KMS-11 (cell line): ENCODE measurements around the gene DNAAF1.

Source experiments
- H2AFZ ChIP-seq: fragments of 200-600 bp; sonication (generic); 2 replicates; pipeline ENCODE4 v1.6.1; 2016; ENCODE audit warnings: antibody characterized with exemption, mixed run types, low read depth
- H3K27ac ChIP-seq: fragments of 200-600 bp; sonication (generic); 2 replicates; pipeline ENCODE4 v1.6.1; 2016; ENCODE audit warnings: mild to moderate bottlenecking, mixed run types
- H3K27me3 ChIP-seq: fragments of 200-600 bp; sonication (generic); 2 replicates; pipeline ENCODE4 v1.6.1; 2017; ENCODE audit warnings: mild to moderate bottlenecking, low read depth, mixed run types, moderate library complexity; ENCODE audit not compliant: insufficient read depth
- H3K36me3 ChIP-seq: fragments of 200-600 bp; sonication (generic); 2 replicates; pipeline ENCODE4 v1.6.1; 2017; ENCODE audit warnings: mild to moderate bottlenecking, mixed run types; ENCODE audit not compliant: insufficient read depth
- H3K4me1 ChIP-seq: fragments of 200-600 bp; sonication (generic); 2 replicates; pipeline ENCODE4 v1.6.1; 2016; ENCODE audit warnings: mild to moderate bottlenecking, low read depth, mixed run types; ENCODE audit not compliant: poor library complexity, severe bottlenecking
- H3K4me2 ChIP-seq: fragments of 200-600 bp; sonication (generic); 2 replicates; pipeline ENCODE4 v1.7.0; 2016; ENCODE audit warnings: mild to moderate bottlenecking, mixed run types
- H3K4me3 ChIP-seq: fragments of 200-600 bp; sonication (generic); IDR thresholded peaks from 2 replicates; pipeline ENCODE4 v1.6.1; 2017; ENCODE audit warnings: low read depth, low read length, mixed read lengths; ENCODE audit not compliant: insufficient read depth
- H3K79me2 ChIP-seq: fragments of 200-600 bp; sonication (generic); 2 replicates; pipeline ENCODE4 v1.6.1; 2016; ENCODE audit warnings: low read depth, mixed run types; ENCODE audit not compliant: insufficient read depth
- H3K9ac ChIP-seq: fragments of 200-600 bp; sonication (generic); 2 replicates; pipeline ENCODE4 v1.6.1; 2016; ENCODE audit warnings: mild to moderate bottlenecking, mixed run types
- H4K20me1 ChIP-seq: fragments of 200-600 bp; sonication (generic); 2 replicates; pipeline ENCODE4 v1.6.1; 2016; ENCODE audit warnings: mild to moderate bottlenecking, mixed run types; ENCODE audit not compliant: insufficient read depth
- TF ChIP-seq, protein P1 (sequence below): fragments of 200-600 bp; sonication (generic); conservative IDR thresholded peaks from 2 replicates; pipeline ENCODE4 v1.6.1; 2017; ENCODE audit warnings: low read depth, mild to moderate bottlenecking, antibody characterized with exemption, low read length, moderate library complexity, mixed read lengths

Gene DNAAF1

DNA sequence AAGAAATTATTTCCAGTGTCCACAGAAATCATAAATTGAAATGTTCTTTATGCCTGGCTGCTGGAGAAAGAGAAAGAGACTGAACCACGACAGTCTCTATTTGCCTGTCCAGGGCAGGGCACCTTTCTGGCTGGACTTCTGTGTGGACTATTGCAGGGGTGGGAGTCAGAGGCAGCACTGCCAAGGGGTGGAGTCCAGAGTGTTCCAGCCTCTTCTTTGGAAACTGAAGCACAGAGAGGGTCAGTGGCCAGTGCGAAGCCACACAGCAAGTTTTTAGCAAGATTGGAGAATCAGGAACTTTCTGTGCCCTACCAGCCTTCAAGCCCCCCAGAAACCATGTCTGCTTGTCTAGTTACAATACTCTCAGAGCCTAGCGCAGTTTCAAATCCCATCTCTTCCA, 79.4 kb downstream of the DNAAF1 start:
- Histone ChIP-seq H3K27ac (no peak overlapping the region), H4K20me1 (no peaks in the 10 kb centered on the region), H2AFZ (no peak overlapping the region), H3K4me3 (no peak overlapping the region), H3K4me1 (no peaks in the 10 kb centered on the region), H3K79me2 (no peaks in the 10 kb centered on the region), H3K4me2 (no peak overlapping the region), H3K36me3 (no peaks in the 10 kb centered on the region), H3K27me3 (peaks cover 40% of the 10 kb centered on the region), H3K9ac (no peak overlapping the region)
- TF ChIP-seq, protein P1, sequence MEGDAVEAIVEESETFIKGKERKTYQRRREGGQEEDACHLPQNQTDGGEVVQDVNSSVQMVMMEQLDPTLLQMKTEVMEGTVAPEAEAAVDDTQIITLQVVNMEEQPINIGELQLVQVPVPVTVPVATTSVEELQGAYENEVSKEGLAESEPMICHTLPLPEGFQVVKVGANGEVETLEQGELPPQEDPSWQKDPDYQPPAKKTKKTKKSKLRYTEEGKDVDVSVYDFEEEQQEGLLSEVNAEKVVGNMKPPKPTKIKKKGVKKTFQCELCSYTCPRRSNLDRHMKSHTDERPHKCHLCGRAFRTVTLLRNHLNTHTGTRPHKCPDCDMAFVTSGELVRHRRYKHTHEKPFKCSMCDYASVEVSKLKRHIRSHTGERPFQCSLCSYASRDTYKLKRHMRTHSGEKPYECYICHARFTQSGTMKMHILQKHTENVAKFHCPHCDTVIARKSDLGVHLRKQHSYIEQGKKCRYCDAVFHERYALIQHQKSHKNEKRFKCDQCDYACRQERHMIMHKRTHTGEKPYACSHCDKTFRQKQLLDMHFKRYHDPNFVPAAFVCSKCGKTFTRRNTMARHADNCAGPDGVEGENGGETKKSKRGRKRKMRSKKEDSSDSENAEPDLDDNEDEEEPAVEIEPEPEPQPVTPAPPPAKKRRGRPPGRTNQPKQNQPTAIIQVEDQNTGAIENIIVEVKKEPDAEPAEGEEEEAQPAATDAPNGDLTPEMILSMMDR, result no peak

DNA sequence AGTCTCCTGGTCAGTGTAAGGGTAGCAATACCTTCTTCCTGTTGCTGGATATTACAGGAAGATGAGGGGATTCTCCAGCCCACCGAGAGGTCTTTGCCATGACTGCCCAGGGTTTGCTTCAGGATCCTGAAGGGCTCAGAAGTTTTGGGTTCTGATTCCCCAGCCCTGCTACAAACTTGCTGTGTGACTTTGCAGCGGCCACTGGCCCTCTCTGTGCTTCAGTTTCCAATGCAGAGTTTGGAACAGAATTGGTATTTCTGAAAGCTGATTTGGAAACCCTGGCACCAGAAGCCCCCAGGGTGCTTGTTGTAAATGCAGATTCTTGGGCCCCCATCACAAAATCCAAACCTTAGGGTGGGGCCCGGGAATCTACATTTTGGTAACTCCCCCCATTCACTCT, 80.0 kb downstream of the DNAAF1 start:
- no peak overlapping the region for H3K4me3 ChIP-seq
- TF ChIP-seq, protein P1, result no peak
- no peak overlapping the region for H3K9ac ChIP-seq
- H3K79me2 ChIP-seq, result no peaks in the 10 kb centered on the region
- H3K36me3 ChIP-seq, result no peaks in the 10 kb centered on the region
- peaks cover 40% of the 10 kb centered on the region for H3K27me3 ChIP-seq
- no peak overlapping the region for H2AFZ ChIP-seq
- H3K4me1 ChIP-seq, result no peaks in the 10 kb centered on the region
- no peak overlapping the region for H3K27ac ChIP-seq
- H3K4me2 ChIP-seq, result no peak overlapping the region
- H4K20me1 ChIP-seq, result no peaks in the 10 kb centered on the region

DNA sequence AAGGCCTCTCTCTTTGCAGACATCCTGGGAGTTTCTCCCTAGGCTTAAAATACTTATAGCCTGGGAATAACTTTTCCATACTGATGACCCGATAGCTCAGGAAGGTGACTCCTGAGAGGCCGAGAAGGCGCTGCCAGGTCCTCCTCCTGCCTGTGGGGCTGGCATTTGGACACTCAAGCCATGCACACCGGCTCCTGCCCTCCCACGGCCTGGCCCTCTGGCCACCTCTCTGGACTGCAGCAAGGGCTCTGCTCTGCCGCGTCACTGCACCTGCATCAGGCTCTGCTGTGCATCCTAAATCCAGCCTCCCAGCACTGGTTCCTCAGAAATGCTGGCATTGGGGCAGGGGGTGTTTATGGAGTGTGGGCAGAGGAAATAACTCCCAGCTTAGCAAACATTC, 80.5 kb downstream of the DNAAF1 start:
- H3K4me1 ChIP-seq, result no peaks in the 10 kb centered on the region
- no peak overlapping the region for H3K4me2 ChIP-seq
- H4K20me1 ChIP-seq, result no peaks in the 10 kb centered on the region
- no peaks in the 10 kb centered on the region for H3K79me2 ChIP-seq
- H3K27ac ChIP-seq, result no peak overlapping the region
- TF ChIP-seq, protein P1, result no peak
- H3K36me3 ChIP-seq, result no peaks in the 10 kb centered on the region
- H2AFZ ChIP-seq, result no peak overlapping the region
- H3K9ac ChIP-seq, result no peak overlapping the region
- no peak overlapping the region for H3K4me3 ChIP-seq
- peaks cover 43% of the 10 kb centered on the region for H3K27me3 ChIP-seq

DNA sequence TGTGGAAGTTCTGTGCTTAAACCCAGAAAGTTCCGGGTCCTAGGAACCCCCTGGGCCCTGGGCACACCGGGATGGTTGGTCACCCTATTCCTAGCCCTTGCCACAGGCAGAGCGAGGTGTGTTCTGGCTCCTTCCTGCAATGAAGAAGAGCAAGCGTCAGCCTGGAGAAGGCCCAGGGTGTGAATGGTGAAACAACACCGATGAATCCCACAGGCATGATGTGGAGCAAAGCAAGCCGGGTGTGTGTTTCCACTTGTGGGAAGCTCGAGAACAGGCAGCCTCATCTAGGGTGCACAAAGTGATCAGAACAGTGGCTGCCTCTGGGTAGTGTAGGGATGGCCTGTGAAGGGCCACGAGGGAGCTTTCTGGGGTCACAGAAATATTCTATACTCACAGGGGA, 80.9 kb downstream of the DNAAF1 start:
- Histone ChIP-seq H4K20me1 (no peaks in the 10 kb centered on the region), H2AFZ (no peak overlapping the region), H3K4me2 (no peak overlapping the region), H3K36me3 (no peaks in the 10 kb centered on the region), H3K79me2 (no peaks in the 10 kb centered on the region), H3K27ac (no peak overlapping the region), H3K9ac (no peak overlapping the region), H3K27me3 (peaks cover 44% of the 10 kb centered on the region), H3K4me3 (no peak overlapping the region), H3K4me1 (no peaks in the 10 kb centered on the region)
- TF ChIP-seq, protein P1, result no peak
